H1 (cell line): ENCODE results near the gene SOX13. TPM values are rescaled to one million over a fixed set of nuclear protein-coding genes. Genes with fewer than 3 reads are reported as not detected.

Source experiments
- CTCF ChIA-PET: fragments of 300-600 bp; sonication (Branson Sonifier 250); formaldehyde crosslinking; loops from one replicate; lab custom pipeline; 2021; ENCODE audit not compliant: partially characterized antibody; lab: Charles Lee
- POLR2A ChIA-PET: fragments of 300-600 bp; sonication (Branson Sonifier 250); formaldehyde crosslinking; loops from one replicate; lab custom pipeline; 2021; ENCODE audit warnings: inconsistent platforms; ENCODE audit not compliant: partially characterized antibody; lab: Charles Lee
- DNase-seq, 2 experiments: peaks; one replicate each; pipeline versions ENCODE4 v3.0.0 to v3.0.0-alpha.2; 2010 to 2022; ENCODE audit warnings: low spot score in 2 of 2, low read depth in 1 of 2, mixed read lengths in 1 of 2
- FAIRE-seq: peaks from 2 replicates; lab custom pipeline; 2011; peaks lifted over from hg19 to GRCh38; lab: Jason Lieb, UNC
- H2AFZ ChIP-seq: 2 replicates; pipeline ENCODE4 v1.8.1; 2012; ENCODE audit warnings: low read length, inconsistent platforms
- H2AK5ac ChIP-seq: 2 replicates; pipeline ENCODE4 v1.6.1; 2013; ENCODE audit warnings: low read depth, low read length
- H2BK120ac ChIP-seq: replicated peaks from 2 replicates; pipeline ENCODE3; 2013; ENCODE audit warnings: low read depth, low read length, inconsistent platforms
- H2BK12ac ChIP-seq: 2 replicates; pipeline ENCODE4 v1.6.1; 2013; ENCODE audit warnings: low read depth, low read length
- H2BK15ac ChIP-seq: 2 replicates; pipeline ENCODE4 v1.6.1; 2013; ENCODE audit warnings: low read length
- H2BK20ac ChIP-seq: 2 replicates; pipeline ENCODE4 v1.6.1; 2013; ENCODE audit warnings: low read length
- H2BK5ac ChIP-seq: 2 replicates; pipeline ENCODE4 v1.6.1; 2013; ENCODE audit warnings: low read depth, low read length
- H3K14ac ChIP-seq: 2 replicates; pipeline ENCODE4 v1.6.1; 2013; ENCODE audit warnings: inconsistent platforms; ENCODE audit not compliant: insufficient read length
- H3K18ac ChIP-seq: 2 replicates; pipeline ENCODE4 v1.6.1; 2013; ENCODE audit warnings: low read length; ENCODE audit errors: extremely low read depth
- H3K23ac ChIP-seq: 2 replicates; pipeline ENCODE4 v1.6.1; 2013; ENCODE audit warnings: inconsistent platforms; ENCODE audit not compliant: insufficient read length
- H3K23me2 ChIP-seq: 2 replicates; pipeline ENCODE4 v1.6.1; 2013; ENCODE audit warnings: low read depth, low read length
- H3K27ac ChIP-seq: 2 replicates; pipeline ENCODE4 v1.6.1; 2011; ENCODE audit warnings: low read depth, low read length, inconsistent platforms
- H3K27me3 ChIP-seq, 4 experiments: replicated peaks in 1 of 4; 1 replicate in 1 of 4; 2 replicates in 3 of 4; pipeline versions ENCODE4 v1.6.1 to v1.8.1; 2011 to 2013; ENCODE audit warnings: low read length in 3 of 4, mild to moderate bottlenecking in 3 of 4, inconsistent platforms in 2 of 4, mixed read lengths in 2 of 4, moderate library complexity in 1 of 4; ENCODE audit not compliant: control insufficient read depth in 3 of 4, insufficient read depth in 3 of 4; ENCODE audit errors: extremely low read depth in 1 of 4
- H3K36me3 ChIP-seq, 4 experiments: 2 replicates each; pipeline versions ENCODE4 v1.6.1 to v1.8.1; 2011 to 2013; ENCODE audit warnings: mild to moderate bottlenecking in 4 of 4, low read length in 3 of 4, moderate library complexity in 2 of 4, control low read depth in 1 of 4, inconsistent platforms in 1 of 4; ENCODE audit not compliant: insufficient read depth in 4 of 4, control insufficient read depth in 2 of 4
- H3K4ac ChIP-seq: replicated peaks from 2 replicates; pipeline ENCODE3; 2013; ENCODE audit warnings: low read length, low read depth, mixed read lengths, inconsistent platforms; ENCODE audit not compliant: insufficient read length
- H3K4me1 ChIP-seq, 4 experiments: replicated peaks in 1 of 4; 1 replicate in 1 of 4; 2 replicates in 3 of 4; pipeline versions ENCODE4 v1.6.1 to v1.8.1; 2011 to 2013; ENCODE audit warnings: low read length in 3 of 4, inconsistent platforms in 2 of 4, mixed read lengths in 1 of 4; ENCODE audit not compliant: insufficient read depth in 4 of 4, control insufficient read depth in 3 of 4
- H3K4me2 ChIP-seq, 2 experiments: 2 replicates each; pipeline versions ENCODE4 v1.6.1 to v1.8.1; 2011 to 2013; ENCODE audit warnings: low read depth in 2 of 2, low read length in 2 of 2, control low read depth in 1 of 2, inconsistent platforms in 1 of 2, mild to moderate bottlenecking in 1 of 2; ENCODE audit not compliant: insufficient read depth in 1 of 2
- H3K4me3 ChIP-seq, 4 experiments: fragments of 200-600, 300-600 bp in 1 of 4; sonication (generic), shearing (Covaris generic), sonication (Bioruptor Twin) in 1 of 4; 2 replicates each; pipeline versions ENCODE4 v1.5.1 to v1.8.1; 2011 to 2016; ENCODE audit warnings: low read length in 4 of 4, low read depth in 3 of 4, control low read depth in 2 of 4, inconsistent platforms in 2 of 4, mild to moderate bottlenecking in 2 of 4, mixed read lengths in 1 of 4, moderate library complexity in 1 of 4; ENCODE audit not compliant: insufficient read depth in 2 of 4; ENCODE audit errors: extremely low read depth in 1 of 4
- H3K56ac ChIP-seq: replicated peaks from 2 replicates; pipeline ENCODE3; 2013; ENCODE audit warnings: low read depth, mild to moderate bottlenecking, mixed read lengths, low read length, inconsistent platforms; ENCODE audit not compliant: insufficient read length
- H3K79me1 ChIP-seq: 2 replicates; pipeline ENCODE4 v1.6.1; 2013; ENCODE audit warnings: low read depth, low read length, control low read depth
- H3K79me2 ChIP-seq, 2 experiments: 2 replicates each; pipeline versions ENCODE4 v1.6.1 to v1.8.1; 2012 to 2013; ENCODE audit warnings: low read length in 2 of 2, mild to moderate bottlenecking in 2 of 2, inconsistent platforms in 1 of 2; ENCODE audit not compliant: insufficient read depth in 2 of 2, control insufficient read depth in 1 of 2
- H3K9ac ChIP-seq, 4 experiments: replicated peaks in 1 of 4; 1 replicate in 1 of 4; 2 replicates in 3 of 4; pipeline versions ENCODE4 v1.6.1 to v1.8.1; 2011 to 2013; ENCODE audit warnings: low read depth in 3 of 4, low read length in 3 of 4, control low read depth in 2 of 4, mild to moderate bottlenecking in 2 of 4, moderate library complexity in 2 of 4, inconsistent platforms in 1 of 4; ENCODE audit errors: extremely low read depth in 1 of 4
- H3K9me3 ChIP-seq, 2 experiments: 2 replicates each; pipeline versions ENCODE4 v1.6.1 to v1.8.1; 2012 to 2013; ENCODE audit warnings: mild to moderate bottlenecking in 2 of 2, moderate library complexity in 2 of 2, control low read depth in 1 of 2, inconsistent platforms in 1 of 2, low read depth in 1 of 2, low read length in 1 of 2, mixed read lengths in 1 of 2; ENCODE audit not compliant: insufficient read depth in 2 of 2
- H4K20me1 ChIP-seq, 2 experiments: replicated peaks in 1 of 2; 2 replicates each; pipeline versions ENCODE3 to v1.8.1; 2011 to 2013; ENCODE audit warnings: inconsistent platforms in 2 of 2, low read length in 2 of 2, mild to moderate bottlenecking in 1 of 2; ENCODE audit not compliant: insufficient read depth in 2 of 2, control insufficient read depth in 1 of 2
- H4K5ac ChIP-seq: 2 replicates; pipeline ENCODE4 v1.6.1; 2013; ENCODE audit warnings: low read length, low read depth, mixed read lengths, inconsistent platforms; ENCODE audit not compliant: insufficient read length
- H4K8ac ChIP-seq: 2 replicates; pipeline ENCODE4 v1.8.0; 2013; ENCODE audit warnings: mild to moderate bottlenecking, moderate library complexity, low read length, inconsistent platforms; ENCODE audit not compliant: insufficient read depth; ENCODE audit errors: extremely low read depth
- H4K91ac ChIP-seq: replicated peaks from 2 replicates; pipeline ENCODE3; 2013; ENCODE audit warnings: low read length, mixed read lengths, inconsistent platforms; ENCODE audit not compliant: insufficient read length
- GABPA ChIP-seq: IDR thresholded peaks from 2 replicates; pipeline ENCODE4 v1.6.1; 2011; ENCODE audit warnings: mild to moderate bottlenecking, low read length, moderate library complexity, borderline replicate concordance; ENCODE audit not compliant: insufficient read depth
- GTF2F1 ChIP-seq: IDR thresholded peaks from 2 replicates; pipeline ENCODE4 v1.6.1; 2012; ENCODE audit warnings: low read depth, low read length, improper control_type of control experiment, borderline replicate concordance
- PHF8 ChIP-seq: fragments of 200-600 bp; sonication (generic); conservative IDR thresholded peaks from 2 replicates; pipeline ENCODE4 v1.7.1; 2012; ENCODE audit warnings: low read depth, mild to moderate bottlenecking, inconsistent platforms, low read length, moderate library complexity
- SAP30 ChIP-seq: fragments of 300-600 bp; sonication (generic); IDR thresholded peaks from 2 replicates; pipeline ENCODE4 v1.7.1; 2012; ENCODE audit warnings: low read length, moderate library complexity, mild to moderate bottlenecking, inconsistent platforms; ENCODE audit not compliant: insufficient read depth, insufficient replicate concordance
- SP2 ChIP-seq: IDR thresholded peaks from 2 replicates; pipeline ENCODE4 v1.6.1; 2012; ENCODE audit warnings: mild to moderate bottlenecking, low read length, inconsistent platforms
- TBP ChIP-seq: IDR thresholded peaks from 2 replicates; pipeline ENCODE4 v1.6.1; 2011; ENCODE audit warnings: low read depth, low read length, improper control_type of control experiment
- USF2 ChIP-seq: IDR thresholded peaks from 2 replicates; pipeline ENCODE4 v1.6.1; 2011; ENCODE audit warnings: low read length, improper control_type of control experiment
- ZNF274 ChIP-seq: IDR thresholded peaks from 2 replicates; pipeline ENCODE4 v1.7.0; 2012; ENCODE audit warnings: low read length, borderline replicate concordance; ENCODE audit errors: extremely low read depth
- WGBS, 2 experiments: shearing (Covaris generic) in 1 of 2; methylation state at CpG; one replicate each; pipeline versions ENCODE4 v1.1.6 to v1.1.7; 2013 to 2015; ENCODE audit warnings: low lambda C conversion rate in 2 of 2, mixed read lengths in 2 of 2, inconsistent platforms in 1 of 2, low coverage in 1 of 2, missing lambda C conversion rate in 1 of 2; ENCODE audit not compliant: insufficient replicate concordance in 2 of 2, insufficient coverage in 1 of 2, insufficient read length in 1 of 2; ENCODE audit errors: extremely low coverage in 1 of 2, missing lambda C conversion rate in 1 of 2; 5-methylcytosine and 5-hydroxymethylcytosine counted together
- polyA plus RNA-seq, 7 experiments: library from polyadenylated mRNA; depleted of rRNA in 3 of 7; stranded (reverse) in 5 of 7; unstranded in 2 of 7; fragments of >200 nt in 5 of 7; fragments of 200-250 nt in 2 of 7; gene quantifications; 1 replicate in 5 of 7; 2 replicates in 1 of 7; 4 replicates in 1 of 7; pipeline versions ENCODE4 v1.2.1 to v1.2.3, GENCODE V29; 2011 to 2013; ENCODE audit warnings: missing spikeins in 2 of 7, mixed read lengths in 2 of 7
- total RNA-seq: library from RNA; stranded (reverse); fragmentation: NEBNext Ultra II Directional; extraction: Animal tissue kit (Norgen Biotek cat#: 25700); gene quantifications from 2 replicates; pipeline ENCODE4 v1.2.1, GENCODE V29; 2021
- TF ChIP-seq, protein P1 (sequence below), 3 experiments: IDR thresholded peaks; 1 replicate in 2 of 3; 2 replicates in 1 of 3; pipeline versions ENCODE4 v1.5.1 to v1.6.1; 2011; ENCODE audit warnings: low read length in 3 of 3, mild to moderate bottlenecking in 3 of 3, inconsistent platforms in 2 of 3, low read depth in 1 of 3, moderate library complexity in 1 of 3; ENCODE audit not compliant: insufficient read depth in 1 of 3; ENCODE audit errors: control extremely low read depth in 1 of 3

The SOX13 gene
- total and polyA plus RNA-seq, 2 of the 8 experiments (the other 6 are each of a cell fraction or from before 2014, with no cell fraction given) = 113 to 173 TPM

GRCh38 chr1:204043680-204044079, 29.2 kb upstream of the SOX13 start:
- DNase-seq (no peak), FAIRE-seq (no peak)
- H4K20me1 ChIP-seq = no peaks in the 10 kb centered on the region
- H3K18ac ChIP-seq = no peak overlapping the region
- H3K9ac ChIP-seq = no peak overlapping the region
- H3K9me3 ChIP-seq = no peaks in the 10 kb centered on the region
- no peak overlapping the region for H3K4ac ChIP-seq
- no peaks in the 10 kb centered on the region for H3K23me2 ChIP-seq
- H2BK20ac ChIP-seq = no peak overlapping the region
- H3K23ac ChIP-seq = no peak overlapping the region
- WGBS, 2 experiments = 93% methylated on average over 8 of the region's 8 CpGs; no CpG with 5 or more reads in 1 of the 2 experiments
- CTCF ChIA-PET = interaction anchor here (2.6 kb wide), 1 partner anchor 173 kb away, joined by 8 read pairs; no protein-coding TSS in a partner anchor
- H2BK12ac ChIP-seq = no peak overlapping the region; the same call in 1 of the 2 replicates
- no peak overlapping the region for H3K4me2 ChIP-seq
- H3K4me3 ChIP-seq = no peak overlapping the region
- H3K14ac ChIP-seq = no peak overlapping the region
- peaks cover 0 to 3% (median 2%) of the 10 kb centered on the region in 4 experiments; a peak in 1 of 7 replicates for H3K4me1 ChIP-seq
- H4K91ac ChIP-seq = no peak overlapping the region
- no peak overlapping the region; the same call in 1 of the 2 replicates for H2AK5ac ChIP-seq
- no peak overlapping the region for H2BK120ac ChIP-seq
- H2BK15ac ChIP-seq = no peak overlapping the region
- no peaks in the 10 kb centered on the region for H3K36me3 ChIP-seq
- no peak overlapping the region for H2AFZ ChIP-seq
- no peaks in the 10 kb centered on the region for H3K79me2 ChIP-seq
- H4K8ac ChIP-seq = no peak overlapping the region
- POLR2A ChIA-PET = interaction anchor here (1.2 kb wide), 1 partner anchor 174 kb away, joined by 3 read pairs; no protein-coding TSS in a partner anchor
- H3K27me3 ChIP-seq = no peaks in the 10 kb centered on the region
- no peaks in the 10 kb centered on the region for H3K79me1 ChIP-seq
- no peak overlapping the region for H3K27ac ChIP-seq
- H2BK5ac ChIP-seq = no peak overlapping the region
- no peak overlapping the region for H3K56ac ChIP-seq
- no peak overlapping the region for H4K5ac ChIP-seq
- TF ChIP-seq SAP30 = no peak
- TF ChIP-seq ZNF274 = no peak
- TF ChIP-seq TBP = no peak
- TF ChIP-seq, protein P1, sequence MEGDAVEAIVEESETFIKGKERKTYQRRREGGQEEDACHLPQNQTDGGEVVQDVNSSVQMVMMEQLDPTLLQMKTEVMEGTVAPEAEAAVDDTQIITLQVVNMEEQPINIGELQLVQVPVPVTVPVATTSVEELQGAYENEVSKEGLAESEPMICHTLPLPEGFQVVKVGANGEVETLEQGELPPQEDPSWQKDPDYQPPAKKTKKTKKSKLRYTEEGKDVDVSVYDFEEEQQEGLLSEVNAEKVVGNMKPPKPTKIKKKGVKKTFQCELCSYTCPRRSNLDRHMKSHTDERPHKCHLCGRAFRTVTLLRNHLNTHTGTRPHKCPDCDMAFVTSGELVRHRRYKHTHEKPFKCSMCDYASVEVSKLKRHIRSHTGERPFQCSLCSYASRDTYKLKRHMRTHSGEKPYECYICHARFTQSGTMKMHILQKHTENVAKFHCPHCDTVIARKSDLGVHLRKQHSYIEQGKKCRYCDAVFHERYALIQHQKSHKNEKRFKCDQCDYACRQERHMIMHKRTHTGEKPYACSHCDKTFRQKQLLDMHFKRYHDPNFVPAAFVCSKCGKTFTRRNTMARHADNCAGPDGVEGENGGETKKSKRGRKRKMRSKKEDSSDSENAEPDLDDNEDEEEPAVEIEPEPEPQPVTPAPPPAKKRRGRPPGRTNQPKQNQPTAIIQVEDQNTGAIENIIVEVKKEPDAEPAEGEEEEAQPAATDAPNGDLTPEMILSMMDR (IDR thresholded peaks at IDR 0.05; ENCODE audit: control extremely low read depth in 1 of 3, insufficient read depth in 1 of 3, low read depth in 1 of 3, low read length in 3 of 3) = no peak
- no peak for TF ChIP-seq USF2
- no peak for TF ChIP-seq GTF2F1
- no peak for TF ChIP-seq GABPA
- no peak for TF ChIP-seq SP2
- TF ChIP-seq PHF8 = no peak
